Measurements from ENCODE around the gene DPH7. TPM values are rescaled to one million over a fixed set of nuclear protein-coding genes. Genes with fewer than 3 reads are reported as not detected.

The DPH7 gene
- total and polyA plus RNA-seq, 2 of the 8 experiments (the other 6 are each of a cell fraction or from before 2014, with no cell fraction given) = 44.6 to 45.5 TPM

GRCh38 chr9:137542486-137542885 lies 36.2 kb downstream of the DPH7 start (continued):
- TF ChIP-seq CTCF (IDR thresholded peaks at IDR 0.05; ENCODE audit: control extremely low read depth in 1 of 3, insufficient read depth in 1 of 3, low read depth in 1 of 3, low read length in 3 of 3) (no peak), KDM5A (IDR thresholded peaks at IDR 0.05; ENCODE audit: low read length) (no peak), NRF1 (IDR thresholded peaks at IDR 0.05; ENCODE audit: low read depth, low read length) (no peak)
